ENCODE data around the gene PRSS50. TPM values are rescaled to one million over a fixed set of nuclear protein-coding genes. Genes with fewer than 3 reads are reported as not detected.

PRSS50 gene
- total RNA-seq, 1 experiment from 2014 or later = not detected

GRCh38 chr3:46736006-46736872 is 18.6 kb upstream of the PRSS50 start:
- no TSS peak for BruUV-seq (replicated peaks)
- no peak overlapping the region for H3K27ac ChIP-seq (ENCODE audit: low read depth, low read length, poor library complexity, severe bottlenecking)
- POLR2A ChIA-PET (ENCODE audit: low non-redundant PET) = no interaction called here
- no peaks in the 10 kb centered on the region for H3K36me3 ChIP-seq (ENCODE audit: insufficient read depth, low read length, poor library complexity, severe bottlenecking)
- H3K4me3 ChIP-seq (ENCODE audit: low read depth, low read length, poor library complexity, severe bottlenecking) = no peak overlapping the region
- intact Hi-C loops (cut with micrococcal nuclease; ENCODE audit: unreplicated experiment) = no loop called here
- no peaks in the 10 kb centered on the region for H3K4me1 ChIP-seq (ENCODE audit: insufficient read depth, low read length, poor library complexity, severe bottlenecking)
- CTCF ChIA-PET = no interaction called here
- no peaks in the 10 kb centered on the region for H3K27me3 ChIP-seq (replicated peaks; ENCODE audit: insufficient read depth, low read depth, low read length, poor library complexity)
- DNase-seq (ENCODE audit: low spot score) = no peak
- no peak for TF ChIP-seq EZH2 (IDR thresholded peaks at IDR 0.05; ENCODE audit: borderline replicate concordance, low read depth, low read length, poor library complexity, severe bottlenecking)
- TF ChIP-seq, protein P1, sequence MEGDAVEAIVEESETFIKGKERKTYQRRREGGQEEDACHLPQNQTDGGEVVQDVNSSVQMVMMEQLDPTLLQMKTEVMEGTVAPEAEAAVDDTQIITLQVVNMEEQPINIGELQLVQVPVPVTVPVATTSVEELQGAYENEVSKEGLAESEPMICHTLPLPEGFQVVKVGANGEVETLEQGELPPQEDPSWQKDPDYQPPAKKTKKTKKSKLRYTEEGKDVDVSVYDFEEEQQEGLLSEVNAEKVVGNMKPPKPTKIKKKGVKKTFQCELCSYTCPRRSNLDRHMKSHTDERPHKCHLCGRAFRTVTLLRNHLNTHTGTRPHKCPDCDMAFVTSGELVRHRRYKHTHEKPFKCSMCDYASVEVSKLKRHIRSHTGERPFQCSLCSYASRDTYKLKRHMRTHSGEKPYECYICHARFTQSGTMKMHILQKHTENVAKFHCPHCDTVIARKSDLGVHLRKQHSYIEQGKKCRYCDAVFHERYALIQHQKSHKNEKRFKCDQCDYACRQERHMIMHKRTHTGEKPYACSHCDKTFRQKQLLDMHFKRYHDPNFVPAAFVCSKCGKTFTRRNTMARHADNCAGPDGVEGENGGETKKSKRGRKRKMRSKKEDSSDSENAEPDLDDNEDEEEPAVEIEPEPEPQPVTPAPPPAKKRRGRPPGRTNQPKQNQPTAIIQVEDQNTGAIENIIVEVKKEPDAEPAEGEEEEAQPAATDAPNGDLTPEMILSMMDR (conservative IDR thresholded peaks at IDR 0.05; ENCODE audit: low read depth, low read length) = no peak
- no peaks in the 10 kb centered on the region for H3K9me3 ChIP-seq (ENCODE audit: low read depth, low read length, poor library complexity, severe bottlenecking)

DNA sequence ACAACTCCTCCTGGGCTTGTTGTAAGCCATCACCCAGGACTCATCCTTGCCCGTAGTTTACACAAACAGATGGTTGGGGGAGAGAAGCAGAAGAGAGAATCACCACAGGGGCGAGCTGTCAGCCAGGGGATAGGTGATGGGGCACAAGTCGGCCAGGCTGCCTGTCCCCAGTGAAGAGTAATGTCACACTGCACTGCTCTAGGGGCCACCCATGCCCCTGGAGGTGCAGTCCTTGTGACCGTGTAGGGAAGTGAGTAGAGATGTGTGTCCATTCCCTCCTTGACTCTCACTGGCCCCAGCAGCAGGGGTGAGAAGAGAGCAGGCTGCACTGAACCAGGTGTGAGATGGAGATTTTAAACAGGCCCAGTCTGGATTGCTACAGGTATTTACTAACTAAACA is 17.1 kb upstream of the PRSS50 start:
- no peaks in the 10 kb centered on the region for H3K4me1 ChIP-seq (ENCODE audit: insufficient read depth, low read length, poor library complexity, severe bottlenecking)
- no peaks in the 10 kb centered on the region for H3K27me3 ChIP-seq (replicated peaks; ENCODE audit: insufficient read depth, low read depth, low read length, poor library complexity)
- no peak for DNase-seq (ENCODE audit: low spot score)
- H3K9me3 ChIP-seq (ENCODE audit: low read depth, low read length, poor library complexity, severe bottlenecking) = no peaks in the 10 kb centered on the region
- H3K27ac ChIP-seq (ENCODE audit: low read depth, low read length, poor library complexity, severe bottlenecking) = no peak overlapping the region
- H3K4me3 ChIP-seq (ENCODE audit: low read depth, low read length, poor library complexity, severe bottlenecking) = no peak overlapping the region
- CTCF ChIA-PET = no interaction called here
- TF ChIP-seq, protein P1 (conservative IDR thresholded peaks at IDR 0.05; ENCODE audit: low read depth, low read length) = no peak
- TF ChIP-seq EZH2 (IDR thresholded peaks at IDR 0.05; ENCODE audit: borderline replicate concordance, low read depth, low read length, poor library complexity, severe bottlenecking) = no peak
- H3K36me3 ChIP-seq (ENCODE audit: insufficient read depth, low read length, poor library complexity, severe bottlenecking) = no peaks in the 10 kb centered on the region
- POLR2A ChIA-PET (ENCODE audit: low non-redundant PET) = no interaction called here
- intact Hi-C loops (cut with micrococcal nuclease; ENCODE audit: unreplicated experiment) = no loop called here
- no TSS peak for BruUV-seq (replicated peaks)

GRCh38 chr3:46733026-46733800 is 15.5 kb upstream of the PRSS50 start:
- intact Hi-C loops (cut with micrococcal nuclease; ENCODE audit: unreplicated experiment) = no loop called here
- Histone ChIP-seq H3K27me3 (replicated peaks; ENCODE audit: insufficient read depth, low read depth, low read length, poor library complexity) (no peaks in the 10 kb centered on the region), H3K4me1 (ENCODE audit: insufficient read depth, low read length, poor library complexity, severe bottlenecking) (no peaks in the 10 kb centered on the region), H3K27ac (ENCODE audit: low read depth, low read length, poor library complexity, severe bottlenecking) (no peak overlapping the region), H3K9me3 (ENCODE audit: low read depth, low read length, poor library complexity, severe bottlenecking) (no peaks in the 10 kb centered on the region), H3K36me3 (ENCODE audit: insufficient read depth, low read length, poor library complexity, severe bottlenecking) (no peaks in the 10 kb centered on the region), H3K4me3 (ENCODE audit: low read depth, low read length, poor library complexity, severe bottlenecking) (no peak overlapping the region)
- DNase-seq (ENCODE audit: low spot score) = no peak
- TF ChIP-seq, protein P1 (conservative IDR thresholded peaks at IDR 0.05; ENCODE audit: low read depth, low read length) = no peak
- no peak for TF ChIP-seq EZH2 (IDR thresholded peaks at IDR 0.05; ENCODE audit: borderline replicate concordance, low read depth, low read length, poor library complexity, severe bottlenecking)
- BruUV-seq (replicated peaks) = no TSS peak
- ChIA-PET POLR2A (ENCODE audit: low non-redundant PET) (no interaction called here), CTCF (no interaction called here)
